GM04503 (cell line): ENCODE data around the gene DMBT1.

Experiments
- DNase-seq: peaks from one replicate; pipeline ENCODE4 v3.0.0-alpha.2; 2012; ENCODE audit warnings: low read depth

Gene DMBT1

GRCh38 chr10:122673269-122673668 lies 112.7 kb downstream of the DMBT1 start:
- DNase-seq = no peak

- no peak for DNase-seq
Measured at GRCh38 chr10:122673731-122674130, 113.2 kb downstream of the DMBT1 start.

- no peak for DNase-seq
Measured at GRCh38 chr10:122674781-122675180, 114.2 kb downstream of the DMBT1 start.

- no peak for DNase-seq
Measured at GRCh38 chr10:122675278-122675677, 114.7 kb downstream of the DMBT1 start.

GRCh38 chr10:122678266-122678665 lies 117.7 kb downstream of the DMBT1 start:
- no peak for DNase-seq

GRCh38 chr10:122682522-122682921 lies 122.0 kb downstream of the DMBT1 start:
- DNase-seq = no peak

- DNase-seq = no peak
Measured at GRCh38 chr10:122688293-122688989, 127.9 kb downstream of the DMBT1 start.

- no peak for DNase-seq
Measured at GRCh38 chr10:122689146-122689820, 128.7 kb downstream of the DMBT1 start.

- DNase-seq = no peak
Measured at GRCh38 chr10:122692744-122693143, 132.2 kb downstream of the DMBT1 start.
